Osteoblast (primary cell): ENCODE data around the gene OSGIN1. TPM values are rescaled to one million over a fixed set of nuclear protein-coding genes. Genes with fewer than 3 reads are reported as not detected.
A peak's percentile ranks its signal among the peaks of the same experiment; 100 is the strongest.

Experiments used
- DNase-seq: peaks from one replicate; pipeline ENCODE4 v3.0.0; 2011; ENCODE audit warnings: low spot score, mixed read lengths; ENCODE audit not compliant: insufficient read length; ENCODE audit errors: missing footprints
- H2AFZ ChIP-seq: 2 replicates; pipeline ENCODE4 v1.6.0; 2011; ENCODE audit warnings: mild to moderate bottlenecking, low read length
- H3K27ac ChIP-seq: 2 replicates; pipeline ENCODE4 v1.5.1; 2011; ENCODE audit warnings: mild to moderate bottlenecking, low read depth, low read length, moderate library complexity
- H3K27me3 ChIP-seq: 2 replicates; pipeline ENCODE4 v1.6.0; 2012; ENCODE audit warnings: mild to moderate bottlenecking, control low read depth, inconsistent platforms, low read length, moderate library complexity; ENCODE audit not compliant: insufficient read depth
- H3K36me3 ChIP-seq: 2 replicates; pipeline ENCODE4 v1.5.1; 2011; ENCODE audit warnings: mild to moderate bottlenecking, low read length, control low read depth, moderate library complexity; ENCODE audit not compliant: insufficient read depth
- H3K4me1 ChIP-seq: 2 replicates; pipeline ENCODE4 v1.5.1; 2011; ENCODE audit warnings: mild to moderate bottlenecking, low read length, control low read depth, moderate library complexity; ENCODE audit not compliant: insufficient read depth
- H3K4me2 ChIP-seq: 2 replicates; pipeline ENCODE4 v1.6.0; 2011; ENCODE audit warnings: mild to moderate bottlenecking, low read length; ENCODE audit not compliant: insufficient read depth
- H3K4me3 ChIP-seq: fragments of 200-600 bp; sonication (generic); 3 replicates; pipeline ENCODE4 v1.5.1; 2012; ENCODE audit warnings: mild to moderate bottlenecking, low read length, inconsistent platforms; ENCODE audit not compliant: insufficient read depth
- H3K79me2 ChIP-seq: 2 replicates; pipeline ENCODE4 v1.6.0; 2012; ENCODE audit warnings: mild to moderate bottlenecking, low read length, control low read depth, inconsistent platforms; ENCODE audit not compliant: insufficient read depth
- H3K9me3 ChIP-seq: 2 replicates; pipeline ENCODE4 v1.5.1; 2011; ENCODE audit warnings: low read depth, low read length, control low read depth
- H4K20me1 ChIP-seq: 2 replicates; pipeline ENCODE4 v1.6.0; 2012; ENCODE audit warnings: mild to moderate bottlenecking, low read length, control low read depth; ENCODE audit not compliant: insufficient read depth
- total RNA-seq: library from RNA; depleted of rRNA; stranded (reverse); fragments of >200 nt; gene quantifications from 2 replicates; pipeline ENCODE4 v1.2.3, GENCODE V29; 2012
- TF ChIP-seq, protein P1 (sequence below): IDR thresholded peaks from 2 replicates; pipeline ENCODE4 v1.5.1; 2011; ENCODE audit warnings: mild to moderate bottlenecking, low read depth, low read length, moderate library complexity; ENCODE audit errors: extremely low read depth

The OSGIN1 gene, protein sequence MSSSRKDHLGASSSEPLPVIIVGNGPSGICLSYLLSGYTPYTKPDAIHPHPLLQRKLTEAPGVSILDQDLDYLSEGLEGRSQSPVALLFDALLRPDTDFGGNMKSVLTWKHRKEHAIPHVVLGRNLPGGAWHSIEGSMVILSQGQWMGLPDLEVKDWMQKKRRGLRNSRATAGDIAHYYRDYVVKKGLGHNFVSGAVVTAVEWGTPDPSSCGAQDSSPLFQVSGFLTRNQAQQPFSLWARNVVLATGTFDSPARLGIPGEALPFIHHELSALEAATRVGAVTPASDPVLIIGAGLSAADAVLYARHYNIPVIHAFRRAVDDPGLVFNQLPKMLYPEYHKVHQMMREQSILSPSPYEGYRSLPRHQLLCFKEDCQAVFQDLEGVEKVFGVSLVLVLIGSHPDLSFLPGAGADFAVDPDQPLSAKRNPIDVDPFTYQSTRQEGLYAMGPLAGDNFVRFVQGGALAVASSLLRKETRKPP
- total RNA-seq = 3.6 and 5.0 TPM in 2 replicates

DNA sequence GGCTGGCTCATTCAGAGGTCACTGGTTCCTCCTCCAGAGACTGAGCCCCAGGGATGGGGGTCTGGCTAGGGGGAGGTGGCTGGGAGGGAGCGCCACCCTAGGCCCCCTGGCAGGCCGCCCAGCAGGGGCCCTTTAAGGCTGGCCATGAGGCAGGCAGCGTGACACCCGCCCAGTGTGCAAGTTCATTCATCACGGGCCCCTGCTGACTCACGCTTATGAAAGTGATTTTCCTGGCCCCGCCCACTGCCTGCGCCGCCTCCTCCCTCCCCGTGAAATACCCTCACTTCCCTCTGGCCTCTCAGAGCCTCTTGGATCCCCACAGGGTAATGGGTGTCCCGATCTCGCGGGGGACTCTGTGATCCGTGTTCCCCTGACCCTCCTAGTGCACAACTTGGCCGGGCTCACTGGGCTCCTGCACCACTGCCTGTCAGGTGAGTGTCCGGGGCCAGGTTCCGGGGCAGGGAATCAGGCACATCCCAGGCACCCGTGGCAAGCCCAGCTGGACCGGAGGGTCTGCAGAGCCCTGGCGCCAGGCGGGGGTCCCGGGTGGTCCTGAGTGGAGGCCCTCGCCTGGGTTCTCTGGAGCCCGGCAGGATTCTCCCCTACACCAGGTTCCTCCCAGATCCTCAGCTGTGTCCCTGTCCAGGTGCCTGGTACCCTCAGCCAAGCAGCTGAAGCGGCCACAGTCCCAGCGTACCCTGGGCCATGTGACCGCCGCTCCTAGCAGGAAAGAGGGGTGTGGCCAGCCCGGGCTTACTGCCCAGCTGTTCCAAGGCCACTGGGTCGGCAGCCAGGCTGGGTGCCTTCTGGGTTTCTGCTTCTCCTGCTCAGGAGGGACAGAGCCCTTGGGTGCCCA lies at the start of gene OSGIN1:
Gene OSGIN1, plus strand, starts transcription at position 301 of the 856 bp plus-strand sequence. CDS start 4,432 bp downstream, outside the sequence.
- Histone ChIP-seq H3K36me3 (peaks cover 2% of the 10 kb centered on the region), H3K9me3 (no peaks in the 10 kb centered on the region), H2AFZ (peak within 1 kb of the TSS; percentile 90), H3K4me1 (peaks cover 22% of the 10 kb centered on the region), H3K27me3 (no peaks in the 10 kb centered on the region), H3K4me2 (peak within 1 kb of the TSS; percentile 95), H3K27ac (peak within 1 kb of the TSS; percentile 82), H3K4me3 (peak within 1 kb of the TSS; percentile 87), H3K79me2 (peaks cover 24% of the 10 kb centered on the region), H4K20me1 (peaks cover 11% of the 10 kb centered on the region)
- TF ChIP-seq, protein P1, sequence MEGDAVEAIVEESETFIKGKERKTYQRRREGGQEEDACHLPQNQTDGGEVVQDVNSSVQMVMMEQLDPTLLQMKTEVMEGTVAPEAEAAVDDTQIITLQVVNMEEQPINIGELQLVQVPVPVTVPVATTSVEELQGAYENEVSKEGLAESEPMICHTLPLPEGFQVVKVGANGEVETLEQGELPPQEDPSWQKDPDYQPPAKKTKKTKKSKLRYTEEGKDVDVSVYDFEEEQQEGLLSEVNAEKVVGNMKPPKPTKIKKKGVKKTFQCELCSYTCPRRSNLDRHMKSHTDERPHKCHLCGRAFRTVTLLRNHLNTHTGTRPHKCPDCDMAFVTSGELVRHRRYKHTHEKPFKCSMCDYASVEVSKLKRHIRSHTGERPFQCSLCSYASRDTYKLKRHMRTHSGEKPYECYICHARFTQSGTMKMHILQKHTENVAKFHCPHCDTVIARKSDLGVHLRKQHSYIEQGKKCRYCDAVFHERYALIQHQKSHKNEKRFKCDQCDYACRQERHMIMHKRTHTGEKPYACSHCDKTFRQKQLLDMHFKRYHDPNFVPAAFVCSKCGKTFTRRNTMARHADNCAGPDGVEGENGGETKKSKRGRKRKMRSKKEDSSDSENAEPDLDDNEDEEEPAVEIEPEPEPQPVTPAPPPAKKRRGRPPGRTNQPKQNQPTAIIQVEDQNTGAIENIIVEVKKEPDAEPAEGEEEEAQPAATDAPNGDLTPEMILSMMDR = no peak
- DNase-seq = peak; percentile 99

DNA sequence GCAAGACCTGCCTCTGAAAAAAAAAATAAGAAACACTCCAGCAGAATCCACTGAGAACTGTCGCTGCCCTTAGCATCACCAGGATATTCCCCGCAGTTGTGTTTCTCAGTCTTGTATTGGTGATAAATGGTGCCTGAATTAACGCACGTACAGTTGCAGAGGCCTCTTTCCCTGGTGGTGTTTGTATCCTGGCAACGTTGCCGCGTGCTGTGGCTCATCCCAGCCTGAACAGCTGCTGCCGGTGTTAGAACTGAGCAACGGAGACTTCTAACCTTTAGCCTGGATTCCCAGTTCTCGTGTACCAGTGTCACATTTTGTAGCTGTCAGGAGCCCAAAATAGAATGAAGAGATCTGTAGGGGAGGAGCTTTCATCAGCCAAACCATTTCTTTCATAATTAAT lies 49.3 kb upstream of the OSGIN1 start:
- DNase-seq = no peak
- Histone ChIP-seq H3K9me3 (no peaks in the 10 kb centered on the region), H3K79me2 (peaks cover 34% of the 10 kb centered on the region), H4K20me1 (peaks cover 34% of the 10 kb centered on the region), H3K27ac (no peak overlapping the region), H3K4me3 (no peak overlapping the region), H2AFZ (no peak overlapping the region), H3K27me3 (no peaks in the 10 kb centered on the region), H3K4me2 (no peak overlapping the region), H3K4me1 (peaks cover 19% of the 10 kb centered on the region), H3K36me3 (peaks cover 2% of the 10 kb centered on the region)
- TF ChIP-seq, protein P1 = no peak

DNA sequence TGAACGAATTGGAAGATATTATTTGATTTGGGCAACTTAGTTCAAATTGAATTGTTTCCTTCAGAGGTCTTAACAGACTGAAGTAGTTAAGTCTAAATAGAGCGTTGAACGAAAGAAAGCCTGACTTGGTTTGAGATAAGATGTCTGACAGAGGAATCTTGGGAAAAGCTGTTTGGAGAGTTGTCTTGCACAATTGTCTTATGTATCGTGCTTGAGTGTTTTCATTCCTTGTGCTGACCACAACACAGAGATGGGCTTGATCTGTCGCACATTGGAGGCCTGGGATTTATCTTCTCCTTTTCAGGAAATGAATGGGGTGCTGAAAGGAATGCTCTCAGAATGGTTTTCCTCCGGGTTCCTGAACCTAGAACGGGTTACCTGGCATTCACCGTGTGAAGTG lies 46.4 kb upstream of the OSGIN1 start:
- no peak overlapping the region for H3K27ac ChIP-seq
- H3K4me2 ChIP-seq = no peak overlapping the region
- no peak for DNase-seq
- TF ChIP-seq, protein P1 = no peak
- H3K4me3 ChIP-seq = no peak overlapping the region
- H3K4me1 ChIP-seq = peaks cover under 1% of the 10 kb centered on the region
- no peaks in the 10 kb centered on the region for H3K9me3 ChIP-seq
- no peak overlapping the region for H2AFZ ChIP-seq
- peaks cover 28% of the 10 kb centered on the region for H4K20me1 ChIP-seq
- H3K27me3 ChIP-seq = no peaks in the 10 kb centered on the region
- peaks cover 10% of the 10 kb centered on the region for H3K36me3 ChIP-seq
- H3K79me2 ChIP-seq = peaks cover 22% of the 10 kb centered on the region
